Upper lobe of left lung (tissue), 4 donors: ENCODE results near the gene ZGLP1.

ENCODE experiments used
- CTCF ChIP-seq, 6 experiments: fragments of 450-650 bp in 4 of 6; fragments of 200-600 bp in 2 of 6; sonication (generic) in 2 of 6; IDR thresholded peaks; one replicate each; pipeline ENCODE4 v1.5.1; 2016 to 2019; ENCODE audit warnings: antibody characterized with exemption in 6 of 6
- EP300 ChIP-seq, 4 donors: sonication (generic); formaldehyde crosslinking; IDR thresholded peaks; one replicate each; pipeline ENCODE4 v1.5.1; 2017; ENCODE audit warnings: antibody characterized with exemption in 4 of 4, control low read depth in 2 of 4
- POLR2A ChIP-seq, 4 donors: fragments of 450-650 bp; IDR thresholded peaks; one replicate each; pipeline ENCODE4 v1.5.1; 2016 to 2017; ENCODE audit warnings: antibody characterized with exemption in 4 of 4, mild to moderate bottlenecking in 2 of 4
- POLR2AphosphoS5 ChIP-seq, 2 donors: sonication (generic); formaldehyde crosslinking; IDR thresholded peaks; one replicate each; pipeline ENCODE4 v1.5.1; 2017; ENCODE audit warnings: antibody characterized with exemption in 2 of 2

- no peak for TF ChIP-seq CTCF (IDR thresholded peaks at IDR 0.05)
- peak in 3 of 4 donors; percentile 45 to 72 (median 52) for TF ChIP-seq POLR2A (IDR thresholded peaks at IDR 0.05)
- no peak for TF ChIP-seq EP300 (IDR thresholded peaks at IDR 0.05)
- peak in 1 of 2 donors; percentile 59 for TF ChIP-seq POLR2AphosphoS5 (IDR thresholded peaks at IDR 0.05)
Measured at GRCh38 chr19:10290876-10291553, 18.6 kb downstream of the ZGLP1 start.
